Naive B cell (primary cell): ENCODE measurements around the gene IFITM1. TPM values are rescaled to one million over a fixed set of nuclear protein-coding genes. Genes with fewer than 3 reads are reported as not detected.

ENCODE experiments used
- ATAC-seq, 2 donors: fragments of 150-1000 bp; cut with Tn5 transposase; 2 replicates each; pipeline ENCODE4 v1.10.0; 2021; ENCODE audit warnings: low read depth in 2 of 2, mild to moderate bottlenecking in 2 of 2, moderate library complexity in 2 of 2
- DNase-seq: peaks from one replicate; pipeline ENCODE4 v3.0.0; 2022
- H3K27ac Mint-ChIP-seq, 6 donors: one replicate each; pipeline ENCODE4 v1.8.0; 2020 to 2022; ENCODE audit warnings: mild to moderate bottlenecking in 6 of 6, mixed read lengths in 6 of 6, moderate library complexity in 5 of 6, inconsistent platforms in 2 of 6
- H3K27me3 Mint-ChIP-seq, 3 donors: one replicate each; pipeline ENCODE4 v1.8.0; 2021 to 2022; ENCODE audit warnings: mixed read lengths in 3 of 3, mild to moderate bottlenecking in 1 of 3
- H3K36me3 Mint-ChIP-seq, 2 donors: one replicate each; pipeline ENCODE4 v1.8.0; 2020 to 2022; ENCODE audit warnings: mixed read lengths in 2 of 2, inconsistent platforms in 1 of 2, mild to moderate bottlenecking in 1 of 2
- H3K4me1 Mint-ChIP-seq, 3 donors: one replicate each; pipeline ENCODE4 v1.8.0; 2020 to 2022; ENCODE audit warnings: mixed read lengths in 3 of 3, inconsistent platforms in 1 of 3, mild to moderate bottlenecking in 1 of 3, moderate library complexity in 1 of 3
- H3K4me3 Mint-ChIP-seq, 8 donors: one replicate each; pipeline ENCODE4 v1.8.0; 2020 to 2022; ENCODE audit warnings: mild to moderate bottlenecking in 8 of 8, mixed read lengths in 8 of 8, moderate library complexity in 8 of 8, inconsistent platforms in 2 of 8
- H3K9me3 Mint-ChIP-seq, 7 donors: one replicate each; pipeline ENCODE4 v1.8.0; 2020 to 2022; ENCODE audit warnings: mixed read lengths in 7 of 7, mild to moderate bottlenecking in 5 of 7, inconsistent platforms in 2 of 7, moderate library complexity in 1 of 7
- polyA plus RNA-seq, 6 donors: library from polyadenylated mRNA; unstranded; fragments of 300-500 nt; fragmentation: Illumina TruSeq; gene quantifications; one replicate each; pipeline ENCODE4 v1.2.3, GENCODE V29; 2021; ENCODE audit warnings: low read depth in 6 of 6

The IFITM1 gene
- polyA plus RNA-seq, 6 donors from 2014 or later, result 152 to 299 (median 164) TPM

- Mint-ChIP-seq H3K9me3 (no peaks in the 10 kb centered on the region), H3K27me3 (peaks cover 0 to 7% (median 5%) of the 10 kb centered on the region in 3 donors), H3K4me1 (peaks cover 12 to 21% (median 20%) of the 10 kb centered on the region in 3 donors), H3K4me3 (peak overlapping the region in 1 of 8 donors; percentile 47), H3K36me3 (peaks cover 0 to 10% of the 10 kb centered on the region in 2 donors), H3K27ac (peak overlapping the region in 1 of 6 donors; percentile 66)
- no peak for DNase-seq
- no peak for ATAC-seq
Measured at GRCh38 chr11:292211-293121, 21.4 kb upstream of the IFITM1 start.

DNA sequence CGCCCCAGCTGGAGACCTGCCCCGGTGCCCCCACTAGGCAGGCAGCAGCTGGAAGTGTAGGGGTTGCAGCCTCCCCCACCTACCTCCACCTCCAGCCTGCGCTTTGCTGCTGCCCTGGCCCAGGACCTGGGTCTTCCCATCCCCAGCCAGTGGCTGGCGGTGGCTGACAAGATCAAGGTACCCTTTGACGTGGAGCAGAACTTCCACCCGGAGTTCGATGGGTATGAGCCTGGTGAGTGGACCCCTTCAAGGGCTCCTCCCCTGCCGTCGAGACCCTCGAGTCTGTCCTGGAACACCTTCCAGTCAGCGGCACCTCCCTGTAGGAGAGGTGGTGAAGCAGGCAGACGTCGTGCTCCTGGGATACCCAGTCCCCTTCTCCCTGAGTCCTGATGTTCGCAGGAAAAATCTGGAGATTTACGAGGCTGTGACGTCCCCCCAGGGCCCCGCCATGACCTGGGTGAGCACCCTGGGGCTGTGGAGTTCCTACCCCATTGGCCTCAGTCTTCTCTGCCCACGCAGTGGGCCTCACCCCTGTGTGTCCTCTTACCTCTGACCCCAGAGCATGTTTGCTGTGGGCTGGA is 20.5 kb upstream of the IFITM1 start:
- ATAC-seq, result no peak
- H3K27me3 Mint-ChIP-seq, result peaks cover 0 to 11% (median 7%) of the 10 kb centered on the region in 3 donors
- H3K4me3 Mint-ChIP-seq, result peak overlapping the region in 1 of 8 donors; percentile 47
- H3K36me3 Mint-ChIP-seq, result peaks cover 0 to 10% of the 10 kb centered on the region in 2 donors
- H3K27ac Mint-ChIP-seq, result no peak overlapping the region
- peaks cover 8 to 20% (median 12%) of the 10 kb centered on the region in 3 donors for H3K4me1 Mint-ChIP-seq
- no peak for DNase-seq
- no peaks in the 10 kb centered on the region for H3K9me3 Mint-ChIP-seq

DNA sequence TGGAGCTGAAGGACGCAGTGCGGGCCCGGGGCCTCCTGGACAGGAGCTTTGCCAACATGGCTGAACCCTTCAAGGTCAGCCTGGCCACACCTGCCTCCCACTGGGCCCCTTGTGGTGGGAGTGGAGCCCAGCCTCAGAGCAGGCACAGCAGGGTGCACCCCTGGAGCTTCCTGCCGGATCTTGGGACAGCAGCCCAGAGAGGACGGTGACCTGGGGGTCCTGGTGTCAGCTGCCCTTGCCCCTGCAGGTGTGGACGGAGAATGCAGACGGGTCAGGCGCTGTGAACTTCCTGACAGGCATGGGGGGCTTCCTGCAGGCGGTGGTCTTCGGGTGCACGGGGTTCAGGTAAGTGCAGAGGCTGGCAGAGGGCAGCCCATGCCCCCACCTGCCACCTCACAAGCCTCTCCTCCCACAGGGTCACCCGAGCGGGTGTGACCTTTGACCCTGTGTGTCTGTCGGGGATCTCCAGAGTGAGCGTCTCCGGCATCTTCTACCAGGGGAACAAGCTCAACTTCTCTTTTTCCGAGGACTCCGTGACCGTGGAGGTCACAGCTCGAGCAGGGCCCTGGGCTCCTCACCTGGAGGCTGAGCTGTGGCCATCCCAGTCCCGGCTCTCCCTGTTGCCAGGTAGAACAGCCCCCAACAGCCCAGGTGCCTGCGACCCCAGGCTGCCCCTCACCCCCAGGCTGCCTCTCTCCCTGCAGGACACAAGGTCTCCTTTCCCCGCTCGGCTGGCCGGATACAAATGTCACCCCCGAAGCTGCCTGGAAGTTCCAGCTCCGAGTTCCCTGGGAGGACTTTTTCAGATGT is 19.8 kb upstream of the IFITM1 start:
- ATAC-seq, result no peak
- Mint-ChIP-seq H3K4me1 (peaks cover 8 to 20% (median 12%) of the 10 kb centered on the region in 3 donors), H3K36me3 (peaks cover 0 to 10% of the 10 kb centered on the region in 2 donors), H3K27ac (no peak overlapping the region), H3K9me3 (no peaks in the 10 kb centered on the region), H3K27me3 (peaks cover 0 to 11% (median 7%) of the 10 kb centered on the region in 3 donors), H3K4me3 (no peak overlapping the region)
- no peak for DNase-seq

DNA sequence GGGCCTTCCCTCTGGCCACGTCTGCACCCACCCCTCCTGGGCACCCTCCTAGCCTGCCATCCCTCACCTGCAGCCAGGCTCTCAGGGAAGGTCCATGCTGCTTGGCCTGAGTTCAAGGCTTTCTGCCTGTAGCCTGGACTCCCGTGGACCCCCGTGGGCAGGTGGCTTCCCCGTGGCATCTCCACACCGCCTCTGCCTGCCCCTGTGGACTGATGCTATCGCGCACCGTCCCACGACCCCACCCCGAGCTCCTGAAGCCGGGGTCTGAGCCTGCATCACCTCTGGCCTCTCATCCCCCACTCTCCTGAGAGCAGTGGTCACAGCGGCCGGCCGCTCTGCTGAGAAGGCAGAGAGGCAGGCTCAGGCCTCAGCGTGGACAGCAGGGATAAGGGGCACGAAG is 19.1 kb upstream of the IFITM1 start:
- no peaks in the 10 kb centered on the region for H3K9me3 Mint-ChIP-seq
- ATAC-seq (no peak), DNase-seq (no peak)
- peaks cover 0 to 11% (median 7%) of the 10 kb centered on the region in 3 donors for H3K27me3 Mint-ChIP-seq
- peak overlapping the region in 1 of 8 donors; percentile 29 for H3K4me3 Mint-ChIP-seq
- H3K27ac Mint-ChIP-seq, result no peak overlapping the region
- peaks cover 7 to 14% (median 8%) of the 10 kb centered on the region in 3 donors for H3K4me1 Mint-ChIP-seq
- H3K36me3 Mint-ChIP-seq, result peaks cover 0 to 10% of the 10 kb centered on the region in 2 donors

DNA sequence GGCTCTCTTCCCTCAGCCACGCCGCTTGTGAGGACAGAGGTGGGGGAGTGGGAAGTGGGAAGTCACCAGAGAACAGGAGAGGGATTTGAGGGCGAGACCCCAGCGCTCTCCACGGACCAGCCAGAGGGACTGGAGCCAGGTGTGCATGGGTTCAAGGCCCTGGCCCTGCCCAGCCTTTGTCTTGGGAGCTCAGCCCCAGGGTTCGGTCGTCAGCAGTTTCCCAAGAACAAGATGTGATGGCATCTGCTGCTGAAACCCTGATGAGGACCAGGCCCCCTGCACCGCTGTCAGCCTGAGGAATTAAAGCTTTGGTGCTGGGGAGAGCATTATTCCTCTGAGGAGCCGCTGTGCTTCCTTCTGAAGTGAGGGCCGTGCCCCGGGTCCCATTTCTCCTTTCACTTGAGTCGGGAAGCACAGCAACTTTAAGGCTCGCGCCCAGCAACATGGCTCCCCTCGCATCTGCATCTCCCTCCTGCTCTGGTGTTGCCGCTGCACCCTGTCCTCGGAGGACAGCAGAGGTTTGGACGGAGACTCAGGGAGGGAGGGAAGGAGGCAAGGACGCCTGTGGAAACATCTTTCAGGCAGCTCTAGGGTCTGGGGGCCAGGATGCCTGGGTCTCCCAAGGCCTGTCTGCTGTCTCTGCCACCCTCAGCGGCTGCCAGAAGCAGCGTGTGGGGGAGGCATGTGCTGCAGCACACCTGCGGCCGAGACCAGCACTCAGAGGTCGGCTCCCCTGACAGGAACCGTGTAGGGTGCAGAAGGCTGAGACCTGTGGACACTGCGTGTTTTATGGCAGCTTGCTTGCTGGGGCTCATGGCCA is 18.3 kb upstream of the IFITM1 start:
- ATAC-seq (no peak), DNase-seq (no peak)
- H3K9me3 Mint-ChIP-seq, result no peaks in the 10 kb centered on the region
- peaks cover 4 to 13% (median 5%) of the 10 kb centered on the region in 3 donors for H3K4me1 Mint-ChIP-seq
- H3K4me3 Mint-ChIP-seq, result no peak overlapping the region
- H3K27ac Mint-ChIP-seq, result no peak overlapping the region
- H3K27me3 Mint-ChIP-seq, result peaks cover 0 to 11% (median 7%) of the 10 kb centered on the region in 3 donors
- H3K36me3 Mint-ChIP-seq, result peaks cover 0 to 10% of the 10 kb centered on the region in 2 donors

DNA sequence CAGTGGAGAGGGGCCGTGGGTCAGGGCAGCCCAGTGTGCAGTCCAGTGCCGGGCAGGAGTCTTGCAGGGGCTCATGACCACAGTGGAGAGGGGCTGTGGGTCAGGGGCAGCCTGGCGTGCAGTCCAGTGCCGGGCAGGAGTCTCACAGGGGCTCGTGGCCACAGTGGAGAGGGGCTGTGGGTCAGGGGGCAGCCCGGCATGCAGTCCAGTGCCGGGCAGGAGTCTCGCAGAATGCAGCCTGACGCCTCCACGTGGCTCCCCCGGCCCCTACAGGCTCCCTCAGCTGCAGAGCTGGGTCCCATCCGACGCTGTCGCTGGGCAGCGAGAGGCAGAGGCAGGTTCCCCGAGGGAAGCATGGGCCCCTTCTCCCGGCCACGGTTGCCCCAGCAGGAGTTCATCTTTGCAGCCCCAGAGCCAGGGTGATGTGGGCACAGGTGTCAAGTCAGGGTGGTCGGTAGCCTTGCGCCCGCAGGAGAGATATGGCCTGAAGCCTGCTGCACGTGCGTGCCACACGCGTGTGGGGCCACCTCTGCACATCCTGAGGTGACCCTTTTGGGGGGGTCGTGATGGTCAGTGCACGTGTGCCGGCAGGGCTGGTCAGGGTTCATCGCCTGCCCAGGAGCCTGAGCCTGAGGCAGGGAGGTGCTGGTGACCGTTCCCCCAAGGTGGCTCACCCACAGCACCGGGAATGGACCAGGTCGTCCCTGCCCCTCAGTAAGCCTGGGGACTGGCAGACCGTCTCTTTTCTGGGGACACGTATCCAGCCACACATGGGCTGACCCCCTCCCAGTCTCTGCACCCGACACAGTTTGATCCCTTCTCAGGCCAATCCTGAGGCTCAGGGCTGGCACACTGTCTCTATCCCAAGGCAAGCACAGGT is 17.4 kb upstream of the IFITM1 start:
- no peaks in the 10 kb centered on the region for H3K9me3 Mint-ChIP-seq
- peaks cover 0 to 2% of the 10 kb centered on the region in 2 donors for H3K36me3 Mint-ChIP-seq
- H3K4me1 Mint-ChIP-seq, result peaks cover 5 to 13% (median 7%) of the 10 kb centered on the region in 3 donors
- H3K27me3 Mint-ChIP-seq, result peaks cover 0 to 11% (median 7%) of the 10 kb centered on the region in 3 donors
- DNase-seq (no peak), ATAC-seq (no peak)
- peak overlapping the region in 1 of 6 donors; percentile 63 for H3K27ac Mint-ChIP-seq
- no peak overlapping the region for H3K4me3 Mint-ChIP-seq

GRCh38 chr11:297051-297585 is 16.7 kb upstream of the IFITM1 start:
- Mint-ChIP-seq H3K4me1 (peaks cover 5 to 15% (median 7%) of the 10 kb centered on the region in 3 donors), H3K9me3 (no peaks in the 10 kb centered on the region), H3K27ac (peak overlapping the region in 1 of 6 donors; percentile 46), H3K27me3 (peaks cover 0 to 11% (median 7%) of the 10 kb centered on the region in 3 donors), H3K36me3 (no peaks in the 10 kb centered on the region), H3K4me3 (peak overlapping the region in 1 of 8 donors; percentile 33)
- DNase-seq, result no peak
- no peak for ATAC-seq

DNA sequence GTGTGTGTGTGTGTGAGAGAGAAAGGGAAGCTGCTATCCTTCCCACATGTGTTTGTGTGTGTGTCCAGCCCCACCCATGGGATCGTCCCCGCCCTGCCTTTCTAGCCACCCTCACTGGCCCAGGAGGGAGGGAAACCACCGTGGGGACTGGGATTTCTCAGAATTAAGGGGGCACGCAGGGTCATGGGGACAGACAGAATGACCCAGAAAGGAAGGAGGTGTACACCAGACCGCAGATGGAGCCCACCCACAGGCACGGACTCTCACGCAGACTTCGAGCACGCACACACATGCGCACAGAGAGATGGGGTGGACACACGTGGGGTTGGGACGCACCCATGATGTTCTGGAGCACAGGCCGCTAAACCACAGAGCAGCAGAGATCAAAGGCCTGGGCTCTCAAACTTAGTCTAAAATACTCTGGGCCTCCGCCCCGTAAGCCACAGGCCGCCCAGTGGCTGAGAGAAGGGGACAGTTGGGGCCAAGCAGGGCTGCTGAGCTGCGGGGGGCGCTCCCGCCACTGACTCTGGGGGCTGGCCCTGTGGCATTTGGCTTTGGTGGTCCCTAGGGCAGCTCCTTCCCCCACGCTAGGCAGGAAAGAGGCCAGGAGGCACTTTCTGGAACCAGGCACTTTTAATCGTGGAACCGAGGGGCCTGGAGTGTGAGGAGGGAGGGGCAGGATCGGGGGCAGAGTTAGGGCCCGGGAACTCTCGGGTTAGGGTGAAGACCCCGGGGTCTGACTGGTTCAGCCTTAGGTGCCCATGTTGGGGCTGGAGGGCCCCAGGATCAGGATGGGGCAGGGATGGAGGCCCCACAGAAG is 16.0 kb upstream of the IFITM1 start:
- no peak for ATAC-seq
- DNase-seq, result no peak
- Mint-ChIP-seq H3K27me3 (peaks cover 0 to 11% (median 7%) of the 10 kb centered on the region in 3 donors), H3K27ac (peak overlapping the region in 1 of 6 donors; percentile 46), H3K36me3 (no peaks in the 10 kb centered on the region), H3K4me1 (peaks cover 9 to 16% (median 10%) of the 10 kb centered on the region in 3 donors), H3K9me3 (no peaks in the 10 kb centered on the region), H3K4me3 (peak overlapping the region in 1 of 8 donors; percentile 12)

DNA sequence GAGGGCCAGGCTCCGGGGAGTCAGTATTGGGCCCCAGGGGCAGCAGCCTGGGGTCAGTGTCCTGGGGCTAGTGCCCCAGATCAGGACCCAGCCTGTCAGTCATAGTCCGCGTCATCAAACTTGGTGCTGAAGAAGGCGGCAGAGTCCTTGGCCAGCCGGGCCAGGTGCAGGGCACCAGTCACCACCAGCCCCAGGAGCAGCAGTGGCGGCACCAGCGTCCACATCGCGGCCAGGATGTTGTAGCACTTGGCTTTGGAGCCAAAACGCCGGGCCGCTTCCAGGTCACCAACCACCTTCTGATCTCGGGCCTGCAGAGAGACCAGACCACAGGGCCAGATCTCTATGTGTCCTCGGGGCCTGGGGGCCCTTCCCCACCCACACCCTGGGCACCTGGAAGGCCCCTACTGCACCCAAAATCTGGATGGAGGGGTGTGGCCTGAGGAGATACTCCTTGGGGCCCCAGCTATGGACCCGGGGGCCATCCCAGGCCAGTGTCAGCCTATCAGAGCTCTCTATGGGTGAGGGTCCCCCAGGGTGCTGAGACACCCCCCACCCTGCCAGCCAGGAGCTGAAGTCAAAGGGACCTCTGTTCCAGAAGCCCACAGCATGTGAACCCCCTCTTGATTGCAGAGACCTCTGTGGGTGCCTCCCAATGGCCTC is 15.3 kb upstream of the IFITM1 start:
- no peak overlapping the region for H3K27ac Mint-ChIP-seq
- peaks cover 0 to 11% (median 7%) of the 10 kb centered on the region in 3 donors for H3K27me3 Mint-ChIP-seq
- ATAC-seq (no peak), DNase-seq (no peak)
- no peaks in the 10 kb centered on the region for H3K36me3 Mint-ChIP-seq
- no peaks in the 10 kb centered on the region for H3K9me3 Mint-ChIP-seq
- H3K4me3 Mint-ChIP-seq, result peak overlapping the region in 1 of 8 donors; percentile 12
- H3K4me1 Mint-ChIP-seq, result peaks cover 17 to 24% (median 17%) of the 10 kb centered on the region in 3 donors

- no peak for ATAC-seq
- Mint-ChIP-seq H3K4me1 (peaks cover 22 to 28% (median 23%) of the 10 kb centered on the region in 3 donors), H3K9me3 (no peaks in the 10 kb centered on the region), H3K27me3 (peaks cover 0 to 11% (median 7%) of the 10 kb centered on the region in 3 donors), H3K27ac (no peak within 1 kb of the TSS), H3K4me3 (peak within 1 kb of the TSS in 1 of 8 donors; percentile 12), H3K36me3 (no peaks in the 10 kb centered on the region)
- DNase-seq, result no peak
Measured at GRCh38 chr11:299081-299891, 14.6 kb upstream of the IFITM1 start, which contains the start of gene IFITM5. Gene IFITM5 (minus strand): TSS chr11:299526. CDS start chr11:299490, 36 bp downstream.
